Tibial artery (tissue), 4 donors: ENCODE data around the gene ZNF276.

Experiments used
- DNase-seq, 2 donors: peaks; one replicate each; pipeline ENCODE4 v3.0.0-alpha.2; 2019
- H3K27ac ChIP-seq, 2 donors: fragments of 200-600 bp; sonication (generic) in 1 of 2; 1 replicate in 1 of 2; 2 replicates in 1 of 2; pipeline ENCODE4 v1.5.1; 2018 to 2019; ENCODE audit warnings: mild to moderate bottlenecking in 1 of 2
- H3K27me3 ChIP-seq, 2 donors: fragments of 200-600 bp; sonication (generic) in 1 of 2; one replicate each; pipeline versions ENCODE4 v1.5.1 to v1.6.0; 2016 to 2019
- H3K36me3 ChIP-seq, 3 donors: fragments of 200-600 bp; sonication (generic) in 2 of 3; one replicate each; pipeline ENCODE4 v1.5.1; 2016 to 2019; ENCODE audit warnings: mild to moderate bottlenecking in 2 of 3
- H3K4me1 ChIP-seq, 4 donors: fragments of 200-600 bp; sonication (generic) in 2 of 4; 1 replicate in 3 of 4; 2 replicates in 1 of 4; pipeline ENCODE4 v1.5.1; 2016 to 2019
- H3K4me3 ChIP-seq, 2 donors: fragments of 200-600 bp; sonication (generic) in 1 of 2; 1 replicate in 1 of 2; 2 replicates in 1 of 2; pipeline ENCODE4 v1.5.1; 2018 to 2019; ENCODE audit warnings: mild to moderate bottlenecking in 2 of 2
- H3K9me3 ChIP-seq, 3 donors: fragments of 200-600 bp; sonication (generic) in 1 of 3; one replicate each; pipeline ENCODE4 v1.5.1; 2016 to 2019
- CTCF ChIP-seq, 2 experiments: fragments of 200-600 bp in 1 of 2; fragments of 450-650 bp in 1 of 2; IDR thresholded peaks; one replicate each; pipeline ENCODE4 v1.5.1; 2017 to 2019; ENCODE audit warnings: antibody characterized with exemption in 2 of 2, mild to moderate bottlenecking in 1 of 2, moderate library complexity in 1 of 2
- intact Hi-C: fragments of 100-400 bp; cut with DNase I; formaldehyde crosslinking; loops from one replicate; pipeline ENCODE4 v1.15.0; 2023; ENCODE audit warnings: low total_unique reads

The ZNF276 gene

GRCh38 chr16:89729293-89729692, 8.0 kb downstream of the ZNF276 start:
- intact Hi-C loops = no loop called here
- Histone ChIP-seq H3K27me3 (no peaks in the 10 kb centered on the region), H3K4me3 (no peak overlapping the region), H3K27ac (no peak overlapping the region), H3K36me3 (peaks cover 66 to 97% (median 79%) of the 10 kb centered on the region in 3 donors), H3K4me1 (peaks cover 0 to 3% (median under 1%) of the 10 kb centered on the region in 4 donors), H3K9me3 (no peaks in the 10 kb centered on the region)
- no peak for TF ChIP-seq CTCF (IDR thresholded peaks at IDR 0.05)
- DNase-seq = no peak

- no peaks in the 10 kb centered on the region for H3K4me1 ChIP-seq
- TF ChIP-seq CTCF (IDR thresholded peaks at IDR 0.05) = no peak
- H3K27me3 ChIP-seq = no peaks in the 10 kb centered on the region
- no peak overlapping the region for H3K27ac ChIP-seq
- H3K36me3 ChIP-seq = peaks cover 70 to 97% (median 81%) of the 10 kb centered on the region in 3 donors
- no peak for DNase-seq
- H3K4me3 ChIP-seq = no peak overlapping the region
- intact Hi-C loops = no loop called here
- no peaks in the 10 kb centered on the region for H3K9me3 ChIP-seq
Measured at GRCh38 chr16:89729863-89730593, 8.7 kb downstream of the ZNF276 start.

GRCh38 chr16:89730610-89731234, 9.4 kb downstream of the ZNF276 start:
- Histone ChIP-seq H3K4me3 (no peak overlapping the region), H3K9me3 (no peaks in the 10 kb centered on the region), H3K27me3 (no peaks in the 10 kb centered on the region), H3K36me3 (peaks cover 77 to 97% (median 85%) of the 10 kb centered on the region in 3 donors), H3K27ac (no peak overlapping the region), H3K4me1 (no peaks in the 10 kb centered on the region)
- TF ChIP-seq CTCF (IDR thresholded peaks at IDR 0.05) = no peak
- DNase-seq = no peak
- intact Hi-C loops = no loop called here

- Histone ChIP-seq H3K4me1 (no peaks in the 10 kb centered on the region), H3K27me3 (no peaks in the 10 kb centered on the region), H3K27ac (no peak overlapping the region), H3K36me3 (peaks cover 84 to 97% (median 94%) of the 10 kb centered on the region in 3 donors), H3K4me3 (no peak overlapping the region), H3K9me3 (no peaks in the 10 kb centered on the region)
- DNase-seq = no peak
- TF ChIP-seq CTCF (IDR thresholded peaks at IDR 0.05) = no peak
- intact Hi-C loops = no loop called here
Measured at GRCh38 chr16:89732142-89732917, 11.0 kb downstream of the ZNF276 start.

- no peak for TF ChIP-seq CTCF (IDR thresholded peaks at IDR 0.05)
- Histone ChIP-seq H3K4me3 (no peak overlapping the region), H3K27ac (no peak overlapping the region), H3K4me1 (no peaks in the 10 kb centered on the region), H3K27me3 (no peaks in the 10 kb centered on the region), H3K9me3 (no peaks in the 10 kb centered on the region), H3K36me3 (peaks cover 85 to 97% (median 94%) of the 10 kb centered on the region in 3 donors)
- no peak for DNase-seq
- intact Hi-C loops = no loop called here
Measured at GRCh38 chr16:89732918-89733242, 11.5 kb downstream of the ZNF276 start.
